ENCODE results near the gene IFNL2.
"Not testable (repeated sequence)": the region's sequence is repeated elsewhere in the genome, so short reads cannot be mapped to it uniquely, and the experiment has no call there.

IFNL2 gene

DNA sequence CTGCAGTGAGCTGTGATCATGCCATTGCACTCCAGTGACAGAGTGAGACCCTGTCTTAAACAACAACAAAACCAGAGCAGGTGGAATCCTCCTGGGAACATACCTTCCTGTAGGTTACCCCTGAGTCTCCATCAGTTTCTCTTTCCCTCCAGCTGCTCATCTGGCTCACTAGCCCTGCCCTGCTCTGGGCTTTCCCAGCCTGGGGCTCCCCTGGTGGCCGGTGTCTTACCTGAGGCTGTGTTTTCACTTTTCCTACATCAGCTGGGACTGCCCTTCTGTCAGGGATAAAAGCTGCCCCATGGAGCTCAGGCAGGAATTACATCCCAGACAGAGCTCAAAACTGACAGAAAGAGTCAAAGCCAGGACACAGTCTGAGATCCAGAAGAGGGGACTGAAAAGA is at the start of gene IFNL2:
TSS of gene IFNL2 (plus strand) at position 312 of the 400 bp plus-strand sequence. CDS start 173 bp downstream, outside the sequence.
- DNase-seq: not testable (repeated sequence)

DNA sequence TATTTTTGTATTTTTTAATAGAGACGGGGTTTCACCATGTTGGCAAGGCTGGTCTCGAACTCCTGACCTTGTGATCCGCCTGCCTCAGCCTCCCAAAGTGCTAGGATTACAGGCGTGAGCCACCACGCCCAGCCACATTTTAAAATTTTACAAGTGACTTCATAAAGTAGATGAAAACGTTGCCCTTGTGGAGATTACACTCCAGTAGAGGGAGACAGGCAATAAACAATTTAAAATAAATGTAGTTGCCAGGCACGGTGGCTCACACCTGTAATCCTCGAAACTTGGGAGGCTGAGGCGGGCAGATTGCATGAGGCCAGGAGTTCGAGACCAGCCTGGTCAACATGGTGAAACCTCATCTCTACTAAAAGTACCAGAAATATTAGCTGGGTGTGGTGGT is 49.1 kb upstream of the IFNL2 start:
- DNase-seq: peak; percentile 20

DNA sequence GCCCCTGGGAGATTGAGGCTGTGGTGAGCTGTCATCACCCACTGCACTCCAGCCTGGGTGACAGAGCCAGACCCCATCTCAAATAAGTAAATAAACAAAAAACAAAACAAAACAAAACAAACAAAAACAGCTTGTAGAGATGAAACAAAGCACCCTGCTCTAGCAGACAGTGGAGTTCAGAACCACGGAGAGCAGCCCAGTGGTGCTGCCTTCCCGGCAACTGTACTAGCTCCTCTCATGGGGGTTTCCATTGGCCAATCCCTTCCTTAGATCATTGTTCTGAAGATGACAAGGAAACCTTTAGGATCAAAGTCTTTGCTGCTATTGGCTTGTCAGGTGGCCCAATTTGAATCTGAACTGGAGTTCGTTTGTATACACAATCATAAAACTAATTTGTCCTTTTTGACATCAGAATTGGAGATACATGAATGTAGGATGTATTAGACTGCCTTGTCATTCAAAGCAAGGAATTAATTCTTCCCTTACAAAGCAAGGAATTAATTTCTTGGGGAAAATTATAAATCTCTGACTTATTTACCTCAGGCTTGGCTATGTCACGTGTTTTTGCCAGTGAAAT is 44.4 kb upstream of the IFNL2 start:
- DNase-seq: no peak

DNA sequence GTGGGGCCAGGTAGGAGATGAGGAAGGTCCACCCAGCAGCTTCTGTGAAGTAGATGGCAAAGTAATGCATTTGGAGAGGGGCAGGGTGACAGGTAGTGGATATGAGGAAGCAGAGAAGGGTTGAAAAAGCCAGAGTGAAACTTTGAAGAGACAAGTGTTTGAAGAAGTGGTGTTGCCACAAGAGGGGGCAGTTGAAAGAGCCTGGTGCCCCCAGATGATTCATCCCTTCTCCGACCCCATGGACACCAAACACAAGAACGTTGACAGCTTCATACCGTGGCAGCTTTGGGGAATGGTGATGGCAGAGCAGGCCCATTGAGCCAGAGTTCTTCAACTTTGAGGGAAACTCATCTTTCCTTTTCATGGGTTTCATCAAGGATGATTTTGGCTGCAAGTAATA is 43.3 kb upstream of the IFNL2 start:
- DNase-seq: no peak

DNA sequence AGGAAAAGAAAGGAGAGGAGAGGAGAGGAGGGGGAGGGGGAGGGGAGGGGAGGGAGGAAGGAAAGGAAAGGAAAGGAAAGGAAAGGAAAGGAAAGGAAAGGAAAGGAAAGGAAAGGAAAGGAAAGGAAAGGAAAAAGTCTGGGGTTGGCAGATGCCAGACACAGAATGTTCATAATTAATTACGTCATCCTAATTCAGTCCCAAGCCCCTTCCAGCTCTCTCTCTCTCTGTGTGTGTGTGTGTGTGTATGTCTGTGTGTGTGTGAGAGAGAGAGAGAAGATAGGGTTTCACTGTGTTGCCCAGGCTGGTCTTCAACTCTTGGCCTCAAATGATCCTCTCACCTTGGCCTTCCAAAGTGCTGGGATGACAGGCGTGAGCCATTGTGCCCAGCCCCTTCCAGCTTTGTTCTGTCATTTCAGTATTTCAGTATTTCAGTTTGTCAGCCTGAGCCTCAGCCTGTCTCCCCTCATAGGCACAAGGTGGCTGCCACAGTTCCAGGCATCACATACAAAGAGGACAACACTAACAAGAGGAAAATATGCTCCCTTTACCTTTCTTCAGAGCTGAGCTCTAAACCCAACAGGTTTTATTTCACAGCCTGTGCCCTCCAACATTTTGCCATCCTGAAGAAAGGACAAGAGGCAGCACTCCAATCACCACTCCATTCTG is 38.0 kb upstream of the IFNL2 start:
- no peak for DNase-seq

DNA sequence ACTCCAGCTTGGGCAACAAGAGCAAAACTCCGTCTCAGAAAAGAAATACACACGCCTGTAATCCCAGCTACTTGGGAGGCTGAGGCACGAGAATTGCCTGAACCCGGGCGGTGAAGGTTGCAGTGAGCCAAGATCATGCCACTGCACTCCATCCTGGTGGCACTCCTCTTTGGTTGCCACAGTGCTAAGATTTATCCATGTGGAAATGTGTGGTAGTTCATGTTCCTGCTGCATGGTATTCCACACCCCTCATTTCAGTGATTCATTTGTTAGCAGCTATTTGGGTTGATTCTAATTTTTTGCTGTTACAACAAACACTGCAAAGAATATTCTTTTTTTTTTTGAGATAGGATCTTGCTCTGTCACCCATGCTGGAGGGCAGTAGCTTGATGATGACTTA is 35.5 kb upstream of the IFNL2 start:
- no peak for DNase-seq

DNA sequence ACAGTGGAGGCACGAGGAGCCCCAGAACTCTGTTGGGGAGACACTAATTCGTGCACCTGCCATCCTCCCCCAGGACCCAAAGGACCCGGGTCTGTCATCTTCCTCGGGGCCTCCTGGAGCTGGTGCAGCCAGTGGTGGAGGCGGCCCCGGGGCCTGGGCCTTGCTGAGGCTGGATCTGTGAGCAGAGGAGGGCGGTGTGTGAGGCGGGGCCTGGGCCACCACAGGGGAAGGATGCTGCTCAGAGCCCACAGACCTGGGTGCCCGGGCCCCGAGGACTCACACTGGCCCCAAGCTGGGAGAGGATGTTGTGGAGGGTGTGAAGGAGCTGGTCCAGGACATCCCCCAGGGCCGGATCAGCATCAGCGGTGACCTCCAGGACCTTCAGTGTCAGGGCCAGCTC is 31.7 kb upstream of the IFNL2 start:
- peak; percentile 31 for DNase-seq

DNA sequence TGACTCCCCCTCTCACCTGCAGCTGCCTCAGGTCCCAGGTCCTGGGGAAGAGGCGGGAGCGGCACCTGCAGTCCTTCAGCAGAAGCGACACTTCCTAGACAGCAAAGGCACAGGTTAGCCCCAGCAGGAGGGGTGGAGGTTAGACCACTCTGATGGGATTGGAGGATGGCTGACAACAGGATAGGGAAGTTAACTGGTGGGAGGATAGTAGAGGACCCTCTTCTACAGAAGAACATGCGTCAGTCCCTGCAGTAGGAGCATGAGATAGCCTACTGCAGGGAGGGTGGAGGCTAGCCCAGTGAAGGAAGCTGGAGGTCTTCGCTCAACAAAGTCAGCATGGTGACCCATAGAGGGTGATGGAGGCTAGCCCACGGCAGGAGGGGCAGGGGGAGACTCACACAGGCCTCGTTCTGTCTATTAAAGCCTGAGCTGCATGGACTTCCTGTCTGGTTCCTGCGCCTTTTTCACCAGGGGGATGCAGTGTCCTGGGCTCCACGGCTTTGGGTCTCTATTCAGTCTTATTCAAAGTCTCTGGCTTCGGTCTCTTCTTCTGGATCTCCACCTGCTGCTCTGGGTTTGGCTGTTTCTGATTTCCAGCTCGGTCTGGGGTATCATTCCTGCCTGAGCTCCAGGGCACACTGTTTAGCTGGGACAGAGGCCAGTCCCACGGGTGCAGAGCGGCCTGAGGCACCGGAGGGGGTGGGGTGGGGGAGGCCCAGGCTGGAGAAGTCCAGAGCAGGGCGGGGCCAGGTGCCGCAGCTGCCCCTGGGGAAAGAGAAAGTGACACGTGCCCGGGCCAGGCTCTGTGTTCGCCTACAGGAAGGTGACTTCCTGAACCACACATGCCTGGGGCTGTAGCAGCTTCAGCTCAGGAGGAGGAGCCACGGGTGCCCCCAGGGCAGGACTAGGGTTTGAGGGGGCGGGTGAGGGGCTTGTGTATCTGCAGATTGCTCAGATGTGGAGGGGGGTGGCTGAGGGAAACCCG is 30.7 kb upstream of the IFNL2 start:
- DNase-seq: peak; percentile 43

DNA sequence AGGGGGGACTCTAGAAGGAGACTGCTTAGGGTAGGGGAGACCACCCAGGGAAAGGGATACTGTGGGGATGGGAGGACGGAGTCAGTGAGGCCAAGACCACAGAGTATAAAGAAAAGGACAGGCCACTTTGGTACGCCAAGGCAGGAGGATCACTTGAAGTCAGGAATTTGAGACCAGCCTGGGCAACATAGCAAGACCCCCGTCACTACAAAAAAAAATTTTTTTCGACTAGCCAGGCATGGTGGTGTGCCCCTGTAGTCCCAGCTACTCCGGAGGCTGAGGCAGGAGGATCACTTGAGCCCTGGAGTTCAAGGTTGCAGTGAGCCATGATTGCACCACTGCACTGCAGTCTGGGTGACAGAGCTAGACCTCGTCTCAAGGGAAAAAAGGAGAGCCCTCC is 30.0 kb upstream of the IFNL2 start:
- DNase-seq: no peak

DNA sequence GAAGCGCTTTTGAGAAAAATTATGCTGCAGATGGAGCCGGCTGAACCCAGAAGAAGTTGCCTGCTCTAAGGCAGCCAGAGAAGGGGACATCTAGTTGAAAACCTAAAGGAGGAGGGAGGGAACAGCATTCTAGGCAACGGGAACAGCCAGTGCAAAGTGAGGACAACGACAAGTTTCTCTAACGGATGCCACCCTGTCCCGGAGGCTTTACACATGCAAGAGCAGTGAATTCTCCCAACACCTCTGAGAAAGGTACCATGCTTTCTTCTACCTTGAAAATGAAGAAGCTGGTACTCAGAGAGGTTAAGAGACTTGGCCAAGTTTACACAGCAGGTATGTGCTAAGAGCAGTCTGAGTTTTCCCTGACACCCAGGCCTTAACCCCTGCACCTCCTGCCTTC is 29.3 kb upstream of the IFNL2 start:
- no peak for DNase-seq

DNA sequence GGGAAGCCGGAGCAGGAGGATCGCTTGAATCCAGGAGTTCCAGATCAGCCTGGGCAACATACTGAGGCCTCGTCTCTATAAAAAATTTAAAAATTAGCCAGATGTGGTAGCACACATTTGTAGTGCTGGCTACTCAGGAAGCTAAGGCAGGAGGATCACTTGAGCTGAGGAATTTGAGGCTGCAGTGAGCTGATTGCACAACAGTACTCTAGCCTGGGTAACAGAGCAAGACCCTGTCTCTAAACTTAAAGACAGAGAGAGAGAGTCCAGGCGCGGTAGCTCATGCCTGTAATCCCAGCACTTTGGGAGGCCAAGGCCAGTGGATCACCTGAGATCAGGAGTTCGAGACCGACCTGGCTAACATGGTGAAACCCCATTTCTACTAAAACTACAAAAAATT is 27.8 kb upstream of the IFNL2 start:
- no peak for DNase-seq

DNA sequence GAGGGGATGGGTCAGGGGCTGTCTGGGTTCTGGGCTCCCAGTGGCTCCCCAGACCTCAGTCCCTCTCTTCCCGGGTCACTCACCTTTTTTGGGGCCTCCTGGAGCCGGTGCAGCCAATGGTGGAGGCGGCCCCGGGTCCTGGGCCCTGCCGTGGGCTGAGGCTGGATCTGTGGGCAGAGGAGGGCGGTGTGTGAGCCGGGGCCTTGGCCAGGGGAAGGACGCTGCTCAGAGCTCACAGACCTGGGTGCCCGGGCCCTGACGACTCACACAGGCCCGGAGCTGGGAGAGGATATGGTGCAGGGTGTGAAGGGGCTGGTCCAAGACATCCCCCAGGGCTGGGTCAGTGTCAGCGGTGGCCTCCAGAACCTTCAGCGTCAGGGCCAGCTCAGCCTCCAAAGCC is 24.5 kb upstream of the IFNL2 start:
- DNase-seq: not testable (repeated sequence)

DNA sequence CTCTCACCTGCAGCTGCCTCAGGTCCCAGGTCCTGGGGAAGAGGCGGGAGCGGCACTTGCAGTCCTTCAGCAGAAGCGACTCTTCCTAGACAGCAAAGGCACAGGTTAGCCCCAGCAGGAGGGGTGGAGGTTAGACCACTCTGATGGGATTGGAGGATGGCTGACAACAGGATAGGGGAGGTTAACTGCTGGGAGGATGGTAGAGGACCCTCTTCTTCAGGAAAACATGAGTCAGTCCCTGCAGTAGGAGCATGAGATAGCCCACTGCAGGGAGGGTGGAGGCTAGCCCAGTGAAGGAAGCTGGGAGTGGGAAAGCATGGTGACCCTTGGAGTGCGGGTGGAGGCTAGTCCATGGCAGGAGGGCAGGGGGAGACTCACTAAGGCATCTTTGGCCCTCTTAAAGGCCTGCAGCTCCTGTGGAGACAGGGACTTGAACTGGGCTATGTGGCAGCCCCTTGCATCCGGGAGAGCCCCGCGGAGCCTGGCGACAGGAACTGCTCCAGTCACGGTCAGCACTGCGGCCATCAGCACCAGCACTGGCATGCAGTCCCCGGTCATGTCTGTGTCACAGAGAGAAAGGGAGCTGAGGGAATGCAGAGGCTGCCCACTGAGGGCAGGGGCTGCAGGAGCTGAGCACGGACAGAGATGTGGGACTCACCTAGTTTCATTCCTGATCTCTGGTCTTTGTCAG is 23.6 kb upstream of the IFNL2 start, which contains the start of gene IFNL3:
TSS of gene IFNL3 (minus strand) at position 597 of the 691 bp plus-strand sequence. CDS start at position 558, 39 bp downstream.
- not testable (repeated sequence) for DNase-seq

DNA sequence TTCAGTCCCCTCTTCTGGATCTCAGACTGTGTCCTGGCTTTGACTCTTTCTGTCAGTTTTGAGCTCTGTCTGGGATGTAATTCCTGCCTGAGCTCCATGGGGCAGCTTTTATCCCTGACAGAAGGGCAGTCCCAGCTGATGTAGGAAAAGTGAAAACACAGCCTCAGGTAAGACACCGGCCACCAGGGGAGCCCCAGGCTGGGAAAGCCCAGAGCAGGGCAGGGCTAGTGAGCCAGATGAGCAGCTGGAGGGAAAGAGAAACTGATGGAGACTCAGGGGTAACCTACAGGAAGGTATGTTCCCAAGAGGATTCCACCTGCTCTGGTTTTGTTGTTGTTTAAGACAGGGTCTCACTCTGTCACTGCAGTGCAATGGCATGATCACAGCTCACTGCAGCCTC is 23.0 kb upstream of the IFNL2 start:
- not testable (repeated sequence) for DNase-seq

DNA sequence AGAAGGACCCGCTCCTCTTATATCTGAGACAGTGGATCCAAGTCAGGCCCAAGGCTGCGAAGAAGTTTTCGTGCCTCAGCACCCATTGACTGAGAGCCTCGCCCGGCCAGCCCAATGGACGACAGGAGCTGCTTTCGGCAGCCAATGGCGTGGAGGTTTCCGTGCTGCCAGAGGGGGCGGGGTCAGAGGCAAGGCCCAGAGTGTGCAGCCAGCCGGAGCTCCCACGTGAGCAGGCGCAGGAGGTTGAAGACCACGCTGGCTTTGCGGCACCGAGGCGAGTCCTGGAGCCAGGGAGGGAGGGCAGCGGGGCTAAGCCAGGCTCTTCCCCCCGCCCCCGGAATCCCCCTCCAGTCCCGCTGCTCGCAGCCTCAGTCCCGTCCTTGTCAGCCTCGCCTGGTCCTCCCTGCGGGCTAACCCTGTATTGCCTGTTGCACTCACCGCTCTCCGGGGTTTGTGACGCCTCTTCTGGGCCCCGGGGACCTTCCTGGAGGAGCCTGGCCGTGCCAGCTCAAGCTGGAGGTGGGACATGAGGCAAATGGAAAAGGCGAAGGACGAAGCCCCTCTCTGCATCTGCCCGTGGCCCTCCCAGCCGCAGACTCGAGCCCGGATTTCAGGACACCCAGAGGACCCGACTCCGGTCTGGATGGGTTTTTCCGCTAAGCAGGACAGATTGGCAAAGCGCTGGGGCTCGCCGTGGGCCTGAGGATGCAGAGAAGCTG is 21.1 kb upstream of the IFNL2 start:
- peak; percentile 53 for DNase-seq

DNA sequence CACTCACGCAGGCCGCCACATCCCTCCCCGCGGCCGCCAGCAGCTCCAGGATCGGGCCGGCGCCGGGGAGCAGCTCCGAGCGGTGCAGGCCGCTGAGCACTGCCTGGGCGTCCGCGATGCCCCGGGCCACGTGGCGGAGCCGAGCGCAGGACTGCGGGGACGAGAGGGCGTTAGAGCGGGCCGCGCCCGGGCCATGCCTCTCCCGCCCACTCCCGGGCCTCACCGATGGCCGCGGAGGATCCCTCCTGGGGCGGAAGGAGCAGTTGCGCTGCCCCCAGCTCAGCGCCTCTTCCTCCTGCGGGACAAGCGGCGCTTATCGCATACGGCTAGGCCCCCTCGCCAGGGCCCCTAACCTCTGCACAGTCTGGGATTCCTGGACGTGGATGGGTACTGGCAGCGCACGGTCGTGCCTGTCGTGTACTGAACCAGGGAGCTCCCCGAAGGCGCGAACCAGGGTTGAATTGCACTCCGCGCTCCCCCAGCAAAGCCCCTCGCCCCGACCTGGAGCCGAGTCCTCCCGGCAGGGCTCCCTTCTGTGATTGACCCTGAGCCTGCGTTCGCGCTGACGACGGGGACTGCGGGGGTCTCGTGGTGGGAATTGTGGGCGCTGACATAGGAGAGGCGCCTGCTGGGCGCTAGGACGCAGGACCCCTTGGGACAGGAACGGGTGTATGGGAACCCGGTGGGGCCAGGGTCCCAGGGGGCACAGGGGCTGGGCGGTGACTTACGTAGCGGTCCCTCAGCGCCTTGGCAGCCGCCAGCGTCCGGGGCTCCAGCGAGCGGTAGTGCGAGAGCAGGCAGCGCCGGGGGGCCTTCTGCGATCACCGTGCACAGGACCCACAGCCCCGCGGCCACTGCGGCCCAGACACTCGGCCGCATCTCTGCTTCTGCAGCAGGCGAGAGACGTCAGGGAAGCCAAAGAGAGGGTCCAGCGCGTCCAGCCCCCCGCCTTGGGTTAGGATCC is 20.2 kb upstream of the IFNL2 start:
- no peak for DNase-seq

DNA sequence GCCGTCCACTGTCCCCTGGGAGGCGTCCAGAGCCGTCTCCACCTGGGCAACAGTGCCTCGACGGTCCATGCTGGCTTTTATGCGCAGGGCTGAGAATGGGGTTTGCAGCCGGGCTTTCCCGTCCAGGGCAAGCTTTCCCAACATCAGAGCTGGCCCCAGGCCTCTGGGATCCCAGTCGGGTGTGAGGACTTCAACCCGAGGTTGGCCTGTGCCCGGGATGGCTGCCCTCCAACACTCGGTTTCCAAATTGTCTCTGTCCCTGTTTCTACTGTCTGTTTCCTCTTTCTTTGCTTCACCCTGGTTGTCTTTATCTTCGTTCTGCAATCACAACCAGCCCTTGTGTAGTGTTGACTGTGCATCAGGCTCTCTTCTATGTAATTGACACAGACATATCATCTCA is 19.4 kb upstream of the IFNL2 start, which contains the start of gene IFNL4:
TSS of gene IFNL4 (minus strand) at position 51 of the 400 bp plus-strand sequence.
- no peak for DNase-seq

DNA sequence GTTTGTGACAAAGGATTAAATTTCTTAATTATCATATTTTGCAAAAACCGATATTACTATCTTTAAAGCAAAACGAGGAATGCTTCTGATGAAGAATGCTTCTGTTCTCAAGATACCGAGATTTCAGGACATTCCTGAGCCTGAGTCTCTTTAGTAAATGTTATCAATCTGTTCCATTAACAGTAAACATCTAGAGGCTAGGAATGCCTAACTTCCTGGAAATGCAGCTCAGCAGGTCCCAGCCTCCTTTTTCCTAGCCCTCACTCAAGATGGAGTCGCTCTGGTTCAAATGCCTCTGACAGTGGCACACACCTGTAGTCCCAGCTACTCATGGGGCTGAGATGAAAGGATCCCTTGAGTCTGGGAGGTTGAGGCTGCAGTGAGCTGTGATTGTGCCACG is 17.1 kb upstream of the IFNL2 start:
- no peak for DNase-seq

DNA sequence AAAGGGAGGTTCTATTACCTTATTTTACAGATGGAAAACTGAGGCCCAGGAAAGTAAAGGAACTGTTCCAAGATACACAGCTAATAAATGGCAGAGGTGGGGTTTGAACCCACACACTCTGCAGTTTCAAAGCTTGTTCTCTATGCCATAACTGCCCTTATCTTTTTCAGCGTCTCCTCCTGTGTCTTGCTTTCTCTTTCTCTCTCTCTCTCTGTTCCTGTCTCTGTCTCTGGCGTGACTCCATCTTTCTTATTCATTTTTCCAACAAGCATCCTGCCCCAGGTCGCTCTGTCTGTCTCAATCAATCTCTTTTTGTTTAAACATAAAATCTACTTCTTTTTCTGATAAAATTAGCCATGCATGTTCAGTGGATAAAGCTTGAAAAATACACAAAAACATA is 16.4 kb upstream of the IFNL2 start:
- DNase-seq: no peak

DNA sequence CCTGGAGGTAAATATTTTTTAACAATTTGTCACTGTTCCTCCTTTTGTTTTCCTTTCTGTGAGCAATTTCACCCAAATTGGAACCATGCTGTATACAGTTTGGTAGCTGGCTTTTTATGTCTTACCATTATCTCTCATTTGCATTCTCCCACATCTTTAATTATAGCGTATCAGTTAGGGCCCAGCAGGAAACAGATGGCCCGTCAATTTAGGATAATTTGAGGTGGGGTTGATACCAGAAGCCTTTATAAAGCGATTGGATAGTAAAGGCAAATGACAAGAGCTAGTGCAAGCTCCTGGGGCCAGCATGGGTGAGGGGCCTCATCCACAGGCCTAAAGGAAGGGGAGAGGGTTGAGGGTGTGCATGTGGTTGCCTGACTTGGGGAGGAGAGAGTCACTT is 15.7 kb upstream of the IFNL2 start:
- no peak for DNase-seq
